ENCODE measurements around the gene KCNC4.

Gene KCNC4

GRCh38 chr1:110213143-110213540 lies 3.0 kb downstream of the KCNC4 start:
- no peak overlapping the region for H3K4me3 ChIP-seq (ENCODE audit: low read length)

DNA sequence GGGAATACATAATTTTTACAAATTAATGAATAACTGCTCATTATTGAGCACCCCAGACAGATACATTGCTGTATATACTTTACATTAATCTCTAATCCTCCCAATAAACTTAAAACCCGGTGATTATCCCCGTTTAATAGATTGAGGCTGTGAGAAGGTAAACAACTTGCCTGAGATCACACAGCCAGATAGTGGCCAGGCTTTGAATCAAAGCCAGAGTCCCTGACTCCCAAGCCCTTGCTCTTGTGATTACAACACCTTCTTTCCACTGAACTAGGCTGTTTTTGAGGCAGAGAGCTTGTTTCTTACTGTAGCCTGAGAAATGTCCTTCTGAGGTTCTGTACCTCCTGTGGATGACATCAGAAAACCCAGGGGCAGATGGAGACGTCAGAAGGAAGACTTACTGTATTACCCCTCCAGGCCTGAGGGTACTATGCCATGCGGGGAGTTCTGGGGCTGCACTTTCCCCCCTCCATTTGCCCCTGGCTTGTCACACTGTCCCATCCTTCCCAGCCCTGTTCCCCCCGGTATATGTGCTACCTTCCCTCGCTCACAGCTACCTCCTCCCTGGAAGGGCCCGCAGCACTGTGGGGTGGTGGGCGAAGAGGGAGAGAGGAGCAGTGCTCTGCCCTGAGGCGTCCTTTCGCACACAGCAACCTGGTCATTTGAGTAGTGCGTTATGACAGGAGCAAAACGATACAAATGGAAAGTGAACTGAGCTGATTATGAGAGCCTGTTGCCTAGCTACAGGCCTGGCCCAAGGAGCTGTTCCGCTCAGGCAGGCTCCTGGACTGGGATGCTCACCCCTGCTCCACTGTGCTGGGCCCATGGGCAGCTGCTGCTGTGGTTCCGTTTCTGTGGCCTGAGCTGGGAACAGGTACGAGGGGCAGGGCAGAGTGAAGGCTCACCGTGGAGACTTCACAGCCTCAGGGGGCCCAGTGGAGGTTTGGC lies 4.6 kb downstream of the KCNC4 start:
- TF ChIP-seq ZNF274 (IDR thresholded peaks at IDR 0.05; ENCODE audit: low read depth, low read length): no peak

More at GRCh38 chr1:110213143-110213540, 3.0 kb downstream of the KCNC4 start:
- no peak for TF ChIP-seq ZNF274 (IDR thresholded peaks at IDR 0.05; ENCODE audit: low read depth, low read length)

DNA sequence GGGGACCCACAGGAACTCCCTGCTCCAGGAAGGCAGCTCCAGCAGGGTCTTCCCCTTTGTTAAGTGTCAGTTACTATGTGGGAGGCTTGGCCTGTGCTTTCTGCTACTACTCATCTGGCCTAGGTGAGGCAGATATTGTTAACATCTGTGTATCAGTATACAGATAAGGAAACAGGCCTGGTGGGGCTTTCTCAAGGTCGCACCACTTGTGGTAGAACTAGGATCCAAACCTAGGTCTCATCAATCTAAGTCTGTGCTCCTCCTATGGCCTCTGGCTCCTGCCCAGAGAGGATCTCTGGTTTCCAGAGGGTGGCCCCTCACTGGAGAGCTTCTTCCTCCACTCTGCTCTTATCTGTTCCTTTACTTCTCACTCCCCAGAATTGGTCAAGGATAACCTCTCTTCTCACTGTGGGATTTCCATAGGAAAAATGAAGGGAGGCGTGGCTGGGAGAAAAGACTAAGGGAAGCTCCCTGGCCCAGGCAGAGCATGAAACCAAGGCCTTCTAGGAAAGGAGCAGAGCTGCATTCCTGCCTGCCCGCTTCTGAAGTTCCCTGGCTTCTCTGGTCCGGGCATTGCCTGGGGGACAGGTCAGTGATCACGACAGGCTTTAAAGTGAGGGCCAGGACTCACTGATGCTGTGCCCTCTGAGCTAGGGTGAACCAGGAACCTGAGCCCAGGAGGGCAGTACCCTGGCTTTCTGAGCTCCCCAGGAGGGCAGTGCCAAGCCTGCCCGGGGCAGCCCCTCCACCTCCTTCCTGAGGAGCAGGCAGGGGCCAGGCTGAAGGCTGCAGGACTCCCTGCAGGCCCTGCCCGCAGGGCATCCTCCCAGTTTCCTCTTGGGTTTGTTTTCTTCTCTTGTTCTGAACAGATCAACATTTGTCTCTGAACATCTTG lies 5.8 kb downstream of the KCNC4 start:
- H3K4me3 ChIP-seq (ENCODE audit: low read length): no peak overlapping the region
- no peak for TF ChIP-seq ZNF274 (IDR thresholded peaks at IDR 0.05; ENCODE audit: low read depth, low read length)

More for the DNA sequence above, 4.6 kb downstream of the KCNC4 start:
- no peak overlapping the region for H3K4me3 ChIP-seq (ENCODE audit: low read length)

DNA sequence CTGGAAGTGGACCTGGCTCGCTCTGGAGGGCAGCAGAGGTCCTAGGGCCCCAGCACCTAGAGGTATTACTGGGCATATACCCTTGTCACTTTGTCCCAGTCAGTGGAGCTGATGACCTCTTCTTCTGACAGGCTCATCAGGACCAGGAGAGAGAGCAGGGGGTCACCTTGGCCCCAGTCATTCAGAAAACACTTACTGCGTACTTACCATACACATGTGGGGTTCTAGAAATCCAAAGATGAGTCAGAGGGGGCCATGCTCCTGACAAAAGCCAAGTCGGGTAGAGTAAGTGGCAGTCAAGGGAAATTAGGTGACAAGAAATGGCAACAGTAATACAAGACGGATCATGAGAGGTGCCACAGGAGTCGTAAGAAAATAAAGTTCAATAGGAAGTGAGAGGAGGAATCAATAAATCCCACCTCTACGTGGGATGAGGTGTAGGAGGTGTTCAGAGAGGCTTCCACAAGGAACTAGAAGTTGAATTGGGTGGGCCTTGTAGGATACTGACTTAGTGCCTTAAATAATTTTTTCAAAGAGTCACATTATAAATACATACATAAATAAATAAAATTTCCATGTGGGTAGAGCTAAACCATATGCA lies 6.8 kb downstream of the KCNC4 start:
- no peak overlapping the region for H3K4me3 ChIP-seq (ENCODE audit: low read length)
- TF ChIP-seq ZNF274 (IDR thresholded peaks at IDR 0.05; ENCODE audit: low read depth, low read length): no peak

GRCh38 chr1:110218137-110218536 lies 8.0 kb downstream of the KCNC4 start:
- no peak for TF ChIP-seq ZNF274 (IDR thresholded peaks at IDR 0.05; ENCODE audit: low read depth, low read length)
- H3K4me3 ChIP-seq (ENCODE audit: low read length): no peak overlapping the region

GRCh38 chr1:110218739-110219138 lies 8.6 kb downstream of the KCNC4 start:
- no peak overlapping the region for H3K4me3 ChIP-seq (ENCODE audit: low read length)
- no peak for TF ChIP-seq ZNF274 (IDR thresholded peaks at IDR 0.05; ENCODE audit: low read depth, low read length)

DNA sequence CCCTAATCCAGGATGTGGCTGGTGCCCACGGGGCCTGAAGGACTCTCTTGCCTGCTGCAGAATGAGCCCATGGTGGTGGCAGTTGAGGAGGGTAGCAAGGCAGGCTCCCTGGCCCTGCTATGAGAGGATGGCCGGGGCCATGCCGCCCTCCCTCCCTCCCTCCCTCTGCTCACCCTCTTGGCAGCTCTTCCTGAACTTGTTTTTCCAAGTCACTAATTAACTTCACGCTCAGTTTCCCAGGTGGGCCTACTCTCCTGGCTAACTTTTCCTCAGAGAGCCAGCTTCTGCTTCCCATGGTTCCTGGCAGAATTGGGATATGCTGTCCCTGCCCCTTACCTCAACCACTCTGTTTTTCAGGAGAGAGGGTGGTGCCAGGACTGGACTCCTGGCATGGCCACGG lies 10.2 kb downstream of the KCNC4 start:
- TF ChIP-seq ZNF274 (IDR thresholded peaks at IDR 0.05; ENCODE audit: low read depth, low read length): no peak
- H3K4me3 ChIP-seq (ENCODE audit: low read length): no peak overlapping the region

- H3K4me3 ChIP-seq (ENCODE audit: low read length): no peak overlapping the region
- no peak for TF ChIP-seq ZNF274 (IDR thresholded peaks at IDR 0.05; ENCODE audit: low read depth, low read length)
These were observed 11.0 kb downstream of the KCNC4 start for GRCh38 chr1:110221119-110221518.

DNA sequence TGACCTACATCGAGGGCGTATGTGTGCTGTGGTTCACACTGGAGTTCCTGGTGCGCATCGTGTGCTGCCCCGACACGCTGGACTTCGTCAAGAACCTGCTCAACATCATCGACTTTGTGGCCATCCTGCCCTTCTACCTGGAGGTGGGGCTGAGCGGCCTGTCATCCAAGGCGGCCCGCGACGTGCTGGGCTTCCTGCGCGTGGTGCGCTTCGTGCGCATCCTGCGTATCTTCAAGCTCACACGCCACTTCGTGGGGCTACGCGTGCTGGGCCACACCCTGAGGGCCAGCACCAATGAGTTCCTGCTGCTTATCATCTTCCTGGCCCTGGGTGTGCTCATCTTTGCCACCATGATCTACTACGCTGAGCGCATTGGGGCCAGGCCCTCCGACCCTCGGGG lies 13.0 kb downstream of the KCNC4 start:
- H3K4me3 ChIP-seq (ENCODE audit: low read length): no peak overlapping the region
- no peak for TF ChIP-seq ZNF274 (IDR thresholded peaks at IDR 0.05; ENCODE audit: low read depth, low read length)

DNA sequence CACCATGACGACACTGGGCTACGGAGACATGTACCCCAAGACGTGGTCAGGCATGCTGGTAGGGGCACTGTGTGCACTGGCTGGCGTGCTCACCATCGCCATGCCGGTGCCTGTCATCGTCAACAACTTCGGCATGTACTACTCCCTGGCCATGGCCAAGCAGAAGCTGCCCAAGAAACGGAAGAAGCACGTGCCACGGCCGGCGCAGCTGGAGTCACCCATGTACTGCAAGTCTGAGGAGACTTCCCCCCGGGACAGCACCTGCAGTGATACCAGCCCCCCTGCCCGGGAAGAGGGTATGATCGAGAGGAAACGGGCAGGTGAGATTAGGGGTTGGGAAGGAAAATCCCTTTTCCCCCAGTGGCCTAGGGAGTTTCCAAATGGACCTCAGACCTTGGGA lies 13.5 kb downstream of the KCNC4 start:
- no peak for TF ChIP-seq ZNF274 (IDR thresholded peaks at IDR 0.05; ENCODE audit: low read depth, low read length)
- no peak overlapping the region for H3K4me3 ChIP-seq (ENCODE audit: low read length)

- no peak for TF ChIP-seq ZNF274 (IDR thresholded peaks at IDR 0.05; ENCODE audit: low read depth, low read length)
- H3K4me3 ChIP-seq (ENCODE audit: low read length): no peak overlapping the region
These were observed 14.3 kb downstream of the KCNC4 start for GRCh38 chr1:110224240-110224995.

- H3K4me3 ChIP-seq (ENCODE audit: low read length): no peak overlapping the region
- TF ChIP-seq ZNF274 (IDR thresholded peaks at IDR 0.05; ENCODE audit: low read depth, low read length): no peak
These were observed 15.1 kb downstream of the KCNC4 start for GRCh38 chr1:110225212-110225611.

DNA sequence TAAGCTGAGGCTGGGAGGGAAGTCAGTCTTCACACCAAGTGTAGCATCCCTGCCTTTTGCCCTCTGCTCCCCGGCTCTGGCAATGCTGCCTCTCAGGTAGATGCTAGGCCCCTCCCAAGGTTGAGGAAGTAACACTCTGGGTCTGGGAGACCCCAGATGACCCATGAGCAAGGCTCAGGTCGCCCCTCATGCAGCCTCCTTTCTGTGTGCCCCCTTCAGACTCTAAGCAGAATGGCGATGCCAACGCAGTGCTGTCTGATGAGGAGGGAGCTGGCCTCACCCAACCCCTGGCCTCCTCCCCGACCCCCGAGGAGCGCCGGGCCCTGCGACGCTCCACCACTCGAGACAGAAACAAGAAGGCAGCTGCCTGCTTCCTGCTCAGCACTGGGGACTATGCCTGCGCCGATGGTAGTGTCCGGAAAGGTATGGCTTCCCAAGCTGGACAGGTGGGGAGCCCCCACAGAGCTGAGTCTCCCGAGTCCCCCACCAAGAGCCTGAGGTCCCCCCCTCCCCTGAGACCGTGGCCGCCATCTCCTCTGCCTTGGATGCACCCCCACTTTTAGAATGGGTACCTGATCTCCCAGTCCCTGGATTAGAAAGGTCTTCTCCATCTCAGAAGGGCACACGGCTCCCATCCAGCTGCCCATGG lies 15.8 kb downstream of the KCNC4 start:
- no peak for TF ChIP-seq ZNF274 (IDR thresholded peaks at IDR 0.05; ENCODE audit: low read depth, low read length)
- no peak overlapping the region for H3K4me3 ChIP-seq (ENCODE audit: low read length)
